ENCODE data around the gene CD38. TPM values are rescaled to one million over a fixed set of nuclear protein-coding genes. Genes with fewer than 3 reads are reported as not detected.

CD38 gene
- total RNA-seq, 1 experiment from 2014 or later: not detected

- Histone ChIP-seq H3K4me3 (ENCODE audit: low read length) (no peak overlapping the region), H3K9me2 (replicated peaks; ENCODE audit: low read length) (no peaks in the 10 kb centered on the region), H3K4me2 (ENCODE audit: low read length) (no peak overlapping the region), H3K4me1 (ENCODE audit: insufficient read depth, low read length) (peaks cover 10% of the 10 kb centered on the region; the same call in 1 of the 2 replicates), H3K36me3 (ENCODE audit: low read depth, low read length) (no peaks in the 10 kb centered on the region), H3K9me3 (ENCODE audit: low read length) (no peaks in the 10 kb centered on the region), H3K79me2 (ENCODE audit: low read length) (no peaks in the 10 kb centered on the region), H4K20me1 (ENCODE audit: low read length) (no peaks in the 10 kb centered on the region), H2AFZ (ENCODE audit: low read length) (no peak overlapping the region), H3K27me3 (ENCODE audit: low read length) (no peaks in the 10 kb centered on the region), H3F3A (ENCODE audit: low read length, unreplicated experiment) (no peaks in the 10 kb centered on the region), H3K27ac (ENCODE audit: low read length) (no peak overlapping the region), H3K9ac (ENCODE audit: low read length) (no peak overlapping the region)
- no peak for TF ChIP-seq EZH2 (IDR thresholded peaks at IDR 0.05; ENCODE audit: low read length, unreplicated experiment)
- no peak for TF ChIP-seq EZH2phosphoT487 (IDR thresholded peaks at IDR 0.05; ENCODE audit: borderline replicate concordance, low read length)
- TF ChIP-seq, protein P1, sequence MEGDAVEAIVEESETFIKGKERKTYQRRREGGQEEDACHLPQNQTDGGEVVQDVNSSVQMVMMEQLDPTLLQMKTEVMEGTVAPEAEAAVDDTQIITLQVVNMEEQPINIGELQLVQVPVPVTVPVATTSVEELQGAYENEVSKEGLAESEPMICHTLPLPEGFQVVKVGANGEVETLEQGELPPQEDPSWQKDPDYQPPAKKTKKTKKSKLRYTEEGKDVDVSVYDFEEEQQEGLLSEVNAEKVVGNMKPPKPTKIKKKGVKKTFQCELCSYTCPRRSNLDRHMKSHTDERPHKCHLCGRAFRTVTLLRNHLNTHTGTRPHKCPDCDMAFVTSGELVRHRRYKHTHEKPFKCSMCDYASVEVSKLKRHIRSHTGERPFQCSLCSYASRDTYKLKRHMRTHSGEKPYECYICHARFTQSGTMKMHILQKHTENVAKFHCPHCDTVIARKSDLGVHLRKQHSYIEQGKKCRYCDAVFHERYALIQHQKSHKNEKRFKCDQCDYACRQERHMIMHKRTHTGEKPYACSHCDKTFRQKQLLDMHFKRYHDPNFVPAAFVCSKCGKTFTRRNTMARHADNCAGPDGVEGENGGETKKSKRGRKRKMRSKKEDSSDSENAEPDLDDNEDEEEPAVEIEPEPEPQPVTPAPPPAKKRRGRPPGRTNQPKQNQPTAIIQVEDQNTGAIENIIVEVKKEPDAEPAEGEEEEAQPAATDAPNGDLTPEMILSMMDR (conservative IDR thresholded peaks at IDR 0.05; ENCODE audit: low read depth, low read length): no peak
- no TSS peak for BruUV-seq (replicated peaks)
- ATAC-seq (no peak), DNase-seq (no peak)
- CTCF ChIA-PET: no interaction called here
- intact Hi-C loops (cut with micrococcal nuclease): no loop called here
- POLR2A ChIA-PET (ENCODE audit: unreplicated experiment): no interaction called here
Measured at GRCh38 chr4:15776871-15777648, 1.1 kb upstream of the CD38 start.

- Histone ChIP-seq H3K4me2 (ENCODE audit: low read length) (no peak overlapping the region), H3K9me3 (ENCODE audit: low read length) (no peaks in the 10 kb centered on the region), H3K4me3 (ENCODE audit: low read length) (no peak overlapping the region), H2AFZ (ENCODE audit: low read length) (no peak overlapping the region), H3K9ac (ENCODE audit: low read length) (no peak overlapping the region), H4K20me1 (ENCODE audit: low read length) (no peaks in the 10 kb centered on the region), H3K4me1 (ENCODE audit: insufficient read depth, low read length) (peaks cover 10% of the 10 kb centered on the region; the same call in 1 of the 2 replicates), H3K27ac (ENCODE audit: low read length) (no peak overlapping the region), H3K9me2 (replicated peaks; ENCODE audit: low read length) (no peaks in the 10 kb centered on the region), H3K79me2 (ENCODE audit: low read length) (no peaks in the 10 kb centered on the region), H3K27me3 (ENCODE audit: low read length) (no peaks in the 10 kb centered on the region), H3F3A (ENCODE audit: low read length, unreplicated experiment) (no peaks in the 10 kb centered on the region), H3K36me3 (ENCODE audit: low read depth, low read length) (no peaks in the 10 kb centered on the region)
- intact Hi-C loops (cut with micrococcal nuclease): no loop called here
- CTCF ChIA-PET: no interaction called here
- DNase-seq: no peak
- no TSS peak for BruUV-seq (replicated peaks)
- POLR2A ChIA-PET (ENCODE audit: unreplicated experiment): no interaction called here
- ATAC-seq: no peak
- no peak for TF ChIP-seq EZH2phosphoT487 (IDR thresholded peaks at IDR 0.05; ENCODE audit: borderline replicate concordance, low read length)
Measured at GRCh38 chr4:15777697-15778288, 335 bp upstream of the CD38 start.

DNA sequence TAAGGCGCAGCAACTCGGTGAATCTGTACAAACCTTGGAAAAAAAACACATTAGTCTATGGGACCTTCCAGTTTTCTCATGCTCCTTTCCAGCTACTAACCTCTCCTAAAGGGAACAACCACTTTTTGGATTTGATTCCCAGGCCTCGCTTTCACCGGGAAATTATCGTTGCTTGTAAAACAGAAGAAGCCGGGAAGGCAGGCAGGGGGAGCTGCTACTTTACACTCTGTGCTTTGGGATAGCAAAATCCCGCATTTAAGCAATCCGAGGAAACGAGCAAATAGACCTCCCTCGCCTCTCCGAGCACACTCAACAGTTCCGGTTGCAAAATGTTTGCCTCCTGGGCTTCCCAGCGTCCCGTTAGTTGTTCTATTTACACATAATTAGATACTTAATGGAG lies 1.2 kb downstream of the CD38 start:
- Histone ChIP-seq H3K4me3 (ENCODE audit: low read length) (peak overlapping the region; percentile 68), H3K27me3 (ENCODE audit: low read length) (no peaks in the 10 kb centered on the region), H2AFZ (ENCODE audit: low read length) (peak overlapping the region; percentile 88), H4K20me1 (ENCODE audit: low read length) (no peaks in the 10 kb centered on the region), H3K9me3 (ENCODE audit: low read length) (no peaks in the 10 kb centered on the region), H3K79me2 (ENCODE audit: low read length) (no peaks in the 10 kb centered on the region), H3K36me3 (ENCODE audit: low read depth, low read length) (no peaks in the 10 kb centered on the region), H3K9me2 (replicated peaks; ENCODE audit: low read length) (no peaks in the 10 kb centered on the region), H3F3A (ENCODE audit: low read length, unreplicated experiment) (no peaks in the 10 kb centered on the region), H3K4me2 (ENCODE audit: low read length) (peak overlapping the region; percentile 88), H3K4me1 (ENCODE audit: insufficient read depth, low read length) (peaks cover 10% of the 10 kb centered on the region; the same call in 1 of the 2 replicates), H3K27ac (ENCODE audit: low read length) (no peak overlapping the region), H3K9ac (ENCODE audit: low read length) (0 out of 2 replicates have a peak overlapping the region, but pooled peaks have one; percentile 9)
- no peak for TF ChIP-seq EZH2 (IDR thresholded peaks at IDR 0.05; ENCODE audit: low read length, unreplicated experiment)
- TF ChIP-seq, protein P1 (conservative IDR thresholded peaks at IDR 0.05; ENCODE audit: low read depth, low read length): peak; percentile 53
- CTCF ChIA-PET: no interaction called here
- POLR2A ChIA-PET (ENCODE audit: unreplicated experiment): no interaction called here
- DNase-seq (peak; percentile 52), ATAC-seq (peak; percentile 76)
- no TSS peak for BruUV-seq (replicated peaks)
- intact Hi-C loops (cut with micrococcal nuclease): no loop called here
